PC-3 (cell line): Measurements from ENCODE around the gene F2RL3.

Experiments
- CTCF ChIP-seq: fragments of 300-600 bp; sonication (generic); conservative IDR thresholded peaks from 2 replicates; pipeline ENCODE4 v1.5.1; 2017; ENCODE audit warnings: antibody characterized with exemption, low read depth, mild to moderate bottlenecking, low read length
- EZH2 ChIP-seq: fragments of 300-600 bp; sonication (generic); IDR thresholded peaks from one replicate; pipeline ENCODE4 v1.6.1; 2017; ENCODE audit warnings: antibody characterized with exemption, mild to moderate bottlenecking, low read length; ENCODE audit not compliant: unreplicated experiment
- EZH2phosphoT487 ChIP-seq: fragments of 300-600 bp; sonication (generic); IDR thresholded peaks from 2 replicates; pipeline ENCODE4 v1.6.1; 2018; ENCODE audit warnings: mild to moderate bottlenecking, antibody characterized with exemption, low read length, borderline replicate concordance

- TF ChIP-seq CTCF: no peak
- TF ChIP-seq EZH2: no peak
- no peak for TF ChIP-seq EZH2phosphoT487
These were observed 9.7 kb downstream of the F2RL3 start for GRCh38 chr19:16898361-16899015.
